Measurements from ENCODE around the gene LRCH4.

GRCh38 chr7:100586266-100587025 is 517 bp upstream of the LRCH4 start, which contains the start of gene FBXO24:
- TF ChIP-seq CTCF (IDR thresholded peaks at IDR 0.05; ENCODE audit: borderline replicate concordance, extremely low read depth, low read length, poor library complexity, severe bottlenecking) (no peak), EZH2 (IDR thresholded peaks at IDR 0.05; ENCODE audit: borderline replicate concordance, low read depth, low read length, severe bottlenecking) (no peak)
